NT2/D1 (cell line): ENCODE data around the gene USF3.

Experiments used
- SUZ12 ChIP-seq: IDR thresholded peaks from 2 replicates; pipeline ENCODE4 v1.6.1; 2011; ENCODE audit not compliant: insufficient read length, insufficient read depth; ENCODE audit errors: extremely low read depth
- YY1 ChIP-seq: IDR thresholded peaks from 2 replicates; pipeline ENCODE4 v1.6.1; 2011; ENCODE audit not compliant: insufficient read length, insufficient read depth
- ZNF274 ChIP-seq: IDR thresholded peaks from 2 replicates; pipeline ENCODE4 v1.6.1; 2011; ENCODE audit warnings: mild to moderate bottlenecking, low read depth, low read length

DNA sequence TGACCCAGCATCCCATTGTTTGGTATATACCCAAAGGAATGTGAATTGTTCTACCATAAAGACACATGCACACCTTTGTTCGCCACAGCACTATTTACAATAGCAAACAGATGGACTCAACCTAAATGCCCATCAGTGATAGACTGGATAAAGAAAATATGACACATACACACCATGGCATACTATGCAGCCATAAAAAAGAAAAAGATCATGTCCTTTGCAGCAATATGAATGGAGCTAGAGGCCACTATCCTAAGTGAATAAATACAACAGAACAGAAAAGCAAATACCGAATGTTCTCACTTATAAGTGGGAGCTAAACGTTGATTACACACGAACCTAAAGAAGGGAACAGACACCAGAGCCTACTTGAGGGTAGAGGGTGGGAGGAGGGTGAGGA is 11.4 kb upstream of the USF3 start:
- TF ChIP-seq ZNF274: no peak
- no peak for TF ChIP-seq YY1
- no peak for TF ChIP-seq SUZ12
